ENCODE measurements around the gene ZNF519.
A peak's percentile ranks its signal among the peaks of the same experiment; 100 is the strongest.
"Not testable (repeated sequence)": the region's sequence is repeated elsewhere in the genome, so short reads cannot be mapped to it uniquely, and the experiment has no call there.

ZNF519 gene

GRCh38 chr18:14132271-14132700 is at the start of gene ZNF519:
TSS of gene ZNF519 (minus strand) at chr18:14132435. CDS start at chr18:14132277, 158 bp downstream.
- DNase-seq = peak; percentile 69 to 81

- DNase-seq = no peak
Measured at GRCh38 chr18:14179306-14179705, 47.1 kb upstream of the ZNF519 start.

GRCh38 chr18:14178321-14179196 is 46.3 kb upstream of the ZNF519 start:
- not testable (repeated sequence) for DNase-seq

- DNase-seq = not testable (repeated sequence)
Measured at GRCh38 chr18:14177540-14178320, 45.5 kb upstream of the ZNF519 start.

GRCh38 chr18:14175404-14175803 is 43.2 kb upstream of the ZNF519 start:
- DNase-seq = not testable (repeated sequence)

GRCh38 chr18:14174706-14175085 is 42.5 kb upstream of the ZNF519 start:
- DNase-seq = no peak

- not testable (repeated sequence) for DNase-seq
Measured at GRCh38 chr18:14174002-14174705, 41.9 kb upstream of the ZNF519 start.

GRCh38 chr18:14173116-14173951 is 41.1 kb upstream of the ZNF519 start:
- not testable (repeated sequence) for DNase-seq

GRCh38 chr18:14172142-14173115 is 40.2 kb upstream of the ZNF519 start:
- DNase-seq = not testable (repeated sequence)

GRCh38 chr18:14171301-14172141 is 39.3 kb upstream of the ZNF519 start:
- not testable (repeated sequence) for DNase-seq

GRCh38 chr18:14170367-14171036 is 38.3 kb upstream of the ZNF519 start:
- not testable (repeated sequence) for DNase-seq

- DNase-seq = not testable (repeated sequence)
Measured at GRCh38 chr18:14162915-14163314, 30.7 kb upstream of the ZNF519 start.

GRCh38 chr18:14151564-14152113 is 19.4 kb upstream of the ZNF519 start:
- not testable (repeated sequence) for DNase-seq

GRCh38 chr18:14150766-14151165 is 18.5 kb upstream of the ZNF519 start:
- DNase-seq = not testable (repeated sequence)

- DNase-seq = not testable (repeated sequence)
Measured at GRCh38 chr18:14149916-14150420, 17.7 kb upstream of the ZNF519 start.

- not testable (repeated sequence) for DNase-seq
Measured at GRCh38 chr18:14149121-14149850, 17.1 kb upstream of the ZNF519 start.

- DNase-seq = not testable (repeated sequence)
Measured at GRCh38 chr18:14147935-14148865, 16.0 kb upstream of the ZNF519 start.
